Keratinocyte (primary cell): Measurements from ENCODE around the gene RBFOX1. TPM values are rescaled to one million over a fixed set of nuclear protein-coding genes. Genes with fewer than 3 reads are reported as not detected.

Source experiments
- DNase-seq: peaks from one replicate; pipeline ENCODE4 v3.0.0-alpha.2; 2011; ENCODE audit warnings: low read depth, missing footprints, low spot score
- FAIRE-seq: peaks from 2 replicates; lab custom pipeline; 2011; peaks lifted over from hg19 to GRCh38; lab: Jason Lieb, UNC
- H2AFZ ChIP-seq: 2 replicates; pipeline ENCODE4 v1.6.0; 2012; ENCODE audit warnings: low read length, control low read depth, inconsistent platforms; ENCODE audit not compliant: control insufficient read depth
- H3K27ac ChIP-seq: 2 replicates; pipeline ENCODE4 v1.5.1; 2011; ENCODE audit warnings: low read length; ENCODE audit not compliant: control insufficient read depth, insufficient read depth
- H3K27me3 ChIP-seq: 3 replicates; pipeline ENCODE4 v1.6.0; 2011; ENCODE audit warnings: low read length; ENCODE audit not compliant: control insufficient read depth, insufficient read depth; ENCODE audit errors: extremely low read depth
- H3K36me3 ChIP-seq, 2 experiments: 2 replicates in 1 of 2; 3 replicates in 1 of 2; pipeline ENCODE4 v1.5.1; 2011; ENCODE audit warnings: low read length in 2 of 2, mild to moderate bottlenecking in 1 of 2; ENCODE audit not compliant: control insufficient read depth in 2 of 2, insufficient read depth in 2 of 2; ENCODE audit errors: extremely low read depth in 1 of 2
- H3K4me1 ChIP-seq: 3 replicates; pipeline ENCODE4 v1.5.1; 2011; ENCODE audit warnings: low read length; ENCODE audit not compliant: control insufficient read depth, insufficient read depth; ENCODE audit errors: extremely low read depth
- H3K4me2 ChIP-seq: 3 replicates; pipeline ENCODE4 v1.6.0; 2011; ENCODE audit warnings: low read depth, low read length; ENCODE audit not compliant: control insufficient read depth, insufficient read depth; ENCODE audit errors: extremely low read depth
- H3K4me3 ChIP-seq, 3 experiments: fragments of 200-600 bp in 1 of 3; sonication (generic) in 1 of 3; 2 replicates in 2 of 3; 3 replicates in 1 of 3; pipeline ENCODE4 v1.5.1; 2011 to 2016; ENCODE audit warnings: low read length in 3 of 3, mild to moderate bottlenecking in 3 of 3, control low read depth in 2 of 3, inconsistent platforms in 1 of 3, low read depth in 1 of 3, mixed read lengths in 1 of 3, mixed run types in 1 of 3, moderate library complexity in 1 of 3; ENCODE audit not compliant: control insufficient read depth in 2 of 3, insufficient read depth in 2 of 3; ENCODE audit errors: extremely low read depth in 1 of 3
- H3K79me2 ChIP-seq: 2 replicates; pipeline ENCODE4 v1.6.0; 2012; ENCODE audit warnings: low read length; ENCODE audit not compliant: control insufficient read depth, insufficient read depth
- H3K9ac ChIP-seq: 3 replicates; pipeline ENCODE4 v1.6.0; 2011; ENCODE audit warnings: low read length; ENCODE audit not compliant: control insufficient read depth, insufficient read depth; ENCODE audit errors: extremely low read depth
- H3K9me1 ChIP-seq: 3 replicates; pipeline ENCODE4 v1.6.0; 2011; ENCODE audit warnings: low read length; ENCODE audit not compliant: control insufficient read depth, insufficient read depth; ENCODE audit errors: extremely low read depth
- H3K9me3 ChIP-seq: 2 replicates; pipeline ENCODE4 v1.5.1; 2012; ENCODE audit warnings: low read depth, low read length; ENCODE audit not compliant: control insufficient read depth
- H4K20me1 ChIP-seq: 3 replicates; pipeline ENCODE4 v1.6.0; 2011; ENCODE audit warnings: low read length; ENCODE audit not compliant: control insufficient read depth, insufficient read depth; ENCODE audit errors: extremely low read depth
- CTCF ChIP-seq, 3 experiments: IDR thresholded peaks in 1 of 3; conservative IDR thresholded peaks in 1 of 3; optimal IDR thresholded peaks in 1 of 3; 2 replicates in 2 of 3; 3 replicates in 1 of 3; pipeline versions ENCODE3 to v1.5.1; 2011; ENCODE audit warnings: low read length in 3 of 3, mild to moderate bottlenecking in 3 of 3, moderate library complexity in 2 of 3, control low read depth in 1 of 3, inconsistent platforms in 1 of 3; ENCODE audit not compliant: insufficient read depth in 2 of 3; ENCODE audit errors: extremely low read depth in 1 of 3
- EZH2 ChIP-seq: IDR thresholded peaks from one replicate; pipeline ENCODE4 v1.6.1; 2012; ENCODE audit warnings: inconsistent platforms, mild to moderate bottlenecking, low read length, moderate library complexity
- dilution Hi-C: fragments of 300-500 bp; cut with MboI; formaldehyde crosslinking; loops from one replicate; pipeline ENCODE4 v1.7.0; 2020; ENCODE audit warnings: low sequenced_read_pairs; ENCODE audit not compliant: extremely low pct_ligation_motif_present
- polyA plus RNA-seq, 5 experiments: library from polyadenylated mRNA; depleted of rRNA in 3 of 5; stranded (reverse) in 3 of 5; stranded (forward) in 1 of 5; unstranded in 1 of 5; fragments of >200 nt; gene quantifications; 1 replicate in 1 of 5; 2 replicates in 3 of 5; 3 replicates in 1 of 5; pipeline versions ENCODE4 v1.2.1 to v1.2.3, GENCODE V29; 2011 to 2012; ENCODE audit warnings: missing spikeins in 2 of 5, low read depth in 1 of 5, low replicate concordance in 1 of 5

Gene RBFOX1
- polyA plus RNA-seq, 1 donor (not counting 4 experiments of a cell fraction or from before 2014, with no cell fraction given) = not detected

DNA sequence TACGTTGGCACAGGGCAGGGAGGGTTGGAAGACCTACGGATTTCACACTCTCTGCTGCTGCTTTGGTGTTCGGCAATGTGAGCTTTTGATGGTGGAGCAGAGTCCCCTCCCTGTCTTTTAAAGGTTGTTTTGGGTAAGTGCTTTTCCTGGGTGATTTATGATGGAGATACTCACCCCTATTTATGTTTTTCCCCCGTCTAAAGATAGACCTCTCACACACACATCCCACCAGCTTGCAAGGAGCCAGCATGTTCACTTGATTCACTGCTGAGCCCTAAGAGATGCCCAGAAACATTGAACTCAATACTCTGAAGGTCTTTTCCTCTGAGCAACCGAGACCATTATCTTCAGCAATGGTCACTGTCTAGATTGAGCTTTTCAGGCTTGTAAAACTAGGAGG, 8.3 kb downstream of the RBFOX1 start:
- H3K36me3 ChIP-seq = no peaks in the 10 kb centered on the region
- H3K9ac ChIP-seq = no peak overlapping the region
- H2AFZ ChIP-seq = no peak overlapping the region
- no peak for DNase-seq
- H3K79me2 ChIP-seq = no peaks in the 10 kb centered on the region
- no peaks in the 10 kb centered on the region for H3K4me1 ChIP-seq
- H3K9me1 ChIP-seq = no peaks in the 10 kb centered on the region
- FAIRE-seq = no peak
- no peaks in the 10 kb centered on the region for H3K9me3 ChIP-seq
- no peaks in the 10 kb centered on the region for H4K20me1 ChIP-seq
- no peak overlapping the region for H3K4me2 ChIP-seq
- H3K27ac ChIP-seq = no peak overlapping the region
- no peaks in the 10 kb centered on the region for H3K27me3 ChIP-seq
- no peak overlapping the region for H3K4me3 ChIP-seq
- no peak for TF ChIP-seq CTCF (optimal IDR thresholded peaks at IDR 0.05 in 1 of 3, IDR thresholded peaks at IDR 0.05 in 1 of 3, conservative IDR thresholded peaks at IDR 0.05 in 1 of 3; ENCODE audit: extremely low read depth in 1 of 3, insufficient read depth in 2 of 3, low read length in 3 of 3)
- TF ChIP-seq EZH2 = no peak
- dilution Hi-C loops = no loop called here

DNA sequence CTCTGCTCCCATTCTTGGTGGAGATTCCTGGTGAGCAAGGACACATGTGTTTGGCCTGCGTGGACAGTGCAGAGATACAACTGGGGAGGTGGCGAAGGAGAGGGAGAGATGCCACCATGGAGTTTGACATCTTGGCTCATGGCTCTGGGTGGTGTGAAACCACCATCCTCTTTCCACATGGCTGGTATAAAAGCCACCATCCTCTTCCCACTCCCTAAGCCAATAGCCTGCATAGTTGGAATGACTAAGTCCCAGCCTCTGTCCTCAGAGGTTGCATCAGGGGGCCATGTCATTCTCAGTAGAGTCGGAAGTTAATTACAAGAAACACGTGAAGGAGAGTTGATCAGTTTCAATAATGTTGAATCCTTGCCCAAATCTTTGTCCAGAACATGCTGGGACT, 10.0 kb downstream of the RBFOX1 start:
- dilution Hi-C loops = no loop called here
- Histone ChIP-seq H3K4me3 (no peak overlapping the region), H2AFZ (no peak overlapping the region), H3K9me3 (peaks cover 4% of the 10 kb centered on the region), H3K4me1 (no peaks in the 10 kb centered on the region), H3K9me1 (no peaks in the 10 kb centered on the region), H4K20me1 (no peaks in the 10 kb centered on the region), H3K9ac (no peak overlapping the region), H3K36me3 (no peaks in the 10 kb centered on the region), H3K4me2 (no peak overlapping the region), H3K27ac (no peak overlapping the region), H3K79me2 (no peaks in the 10 kb centered on the region), H3K27me3 (no peaks in the 10 kb centered on the region)
- TF ChIP-seq CTCF (optimal IDR thresholded peaks at IDR 0.05 in 1 of 3, IDR thresholded peaks at IDR 0.05 in 1 of 3, conservative IDR thresholded peaks at IDR 0.05 in 1 of 3; ENCODE audit: extremely low read depth in 1 of 3, insufficient read depth in 2 of 3, low read length in 3 of 3) (no peak), EZH2 (no peak)
- DNase-seq (no peak), FAIRE-seq (no peak)
